CD4-positive, alpha-beta memory T cell (primary cell): ENCODE results near the gene ESPN. TPM values are rescaled to one million over a fixed set of nuclear protein-coding genes. Genes with fewer than 3 reads are reported as not detected.
"Not testable (repeated sequence)": the region's sequence is repeated elsewhere in the genome, so short reads cannot be mapped to it uniquely, and the experiment has no call there.

Experiments used
- CTCF ChIA-PET: fragments of 350-600 bp; sonication (Branson Sonifier 250); formaldehyde crosslinking; loops from one replicate; lab custom pipeline; 2021; ENCODE audit warnings: inconsistent platforms; ENCODE audit not compliant: partially characterized antibody; lab: Charles Lee
- POLR2A ChIA-PET: fragments of 350-600 bp; sonication (Branson Sonifier 250); formaldehyde crosslinking; loops from one replicate; lab custom pipeline; 2021; ENCODE audit not compliant: partially characterized antibody; lab: Charles Lee
- DNase-seq, 5 donors: peaks; one replicate each; pipeline versions ENCODE4 v3.0.0 to v3.0.0-alpha.2; 2020 to 2022; ENCODE audit warnings: mixed read lengths in 1 of 5
- H3K27ac ChIP-seq: one replicate; pipeline ENCODE4 v1.7.0; 2013; ENCODE audit warnings: low read depth, low read length
- H3K27me3 ChIP-seq: 2 replicates; pipeline ENCODE4 v1.7.0; 2013; ENCODE audit warnings: mild to moderate bottlenecking, low read length, moderate library complexity; ENCODE audit not compliant: insufficient read depth
- H3K36me3 ChIP-seq: 2 replicates; pipeline ENCODE4 v1.7.0; 2013; ENCODE audit warnings: mild to moderate bottlenecking, low read length, moderate library complexity; ENCODE audit not compliant: insufficient read depth
- H3K4me1 ChIP-seq: 2 replicates; pipeline ENCODE4 v1.7.0; 2013; ENCODE audit warnings: mild to moderate bottlenecking, low read length, moderate library complexity; ENCODE audit not compliant: insufficient read depth
- H3K4me3 ChIP-seq, 2 donors: one replicate each; pipeline ENCODE4 v1.7.0; 2013; ENCODE audit warnings: low read length in 2 of 2, mild to moderate bottlenecking in 1 of 2
- H3K9me3 ChIP-seq, 2 donors: one replicate each; pipeline ENCODE4 v1.7.0; 2013; ENCODE audit warnings: low read length in 2 of 2, control low read depth in 1 of 2; ENCODE audit not compliant: control insufficient read depth in 1 of 2
- H3K27ac Mint-ChIP-seq, 7 donors: one replicate each; pipeline ENCODE4 v1.8.0; 2020 to 2021; ENCODE audit warnings: mixed read lengths in 7 of 7, mild to moderate bottlenecking in 6 of 7, inconsistent platforms in 3 of 7, moderate library complexity in 3 of 7
- H3K27me3 Mint-ChIP-seq, 2 donors: one replicate each; pipeline ENCODE4 v1.8.0; 2020 to 2021; ENCODE audit warnings: mixed read lengths in 2 of 2
- H3K36me3 Mint-ChIP-seq, 2 donors: one replicate each; pipeline ENCODE4 v1.8.0; 2020 to 2021; ENCODE audit warnings: mixed read lengths in 2 of 2, inconsistent platforms in 1 of 2, mild to moderate bottlenecking in 1 of 2
- H3K4me1 Mint-ChIP-seq, 4 donors: one replicate each; pipeline ENCODE4 v1.8.0; 2020 to 2021; ENCODE audit warnings: mixed read lengths in 4 of 4, mild to moderate bottlenecking in 1 of 4
- H3K4me3 Mint-ChIP-seq, 8 donors: one replicate each; pipeline ENCODE4 v1.8.0; 2020 to 2021; ENCODE audit warnings: mixed read lengths in 8 of 8, mild to moderate bottlenecking in 7 of 8, moderate library complexity in 6 of 8, inconsistent platforms in 3 of 8
- H3K9me3 Mint-ChIP-seq, 8 donors: one replicate each; pipeline ENCODE4 v1.8.0; 2020 to 2021; ENCODE audit warnings: mixed read lengths in 8 of 8, mild to moderate bottlenecking in 5 of 8, inconsistent platforms in 3 of 8, moderate library complexity in 1 of 8
- intact Hi-C: fragments of 100-400 bp; cut with micrococcal nuclease; formaldehyde crosslinking; loops from one replicate; pipeline ENCODE4 v1.15.1; 2023
- polyA plus RNA-seq, 2 donors: library from polyadenylated mRNA; unstranded; fragments of 300-500 nt; fragmentation: Illumina TruSeq; gene quantifications; one replicate each; pipeline ENCODE4 v1.2.3, GENCODE V29; 2021
- total RNA-seq, 2 experiments: library from RNA; stranded (reverse); gene quantifications; one replicate each; pipeline ENCODE4 v1.2.3, GENCODE V29; 2021

ESPN gene
- total and polyA plus RNA-seq, 4 experiments from 2014 or later = 0.48 to 13.5 (median 6.3) TPM

GRCh38 chr1:6491966-6492365 lies 67.4 kb downstream of the ESPN start:
- peak overlapping the region in 6 of 8 donors; percentile 75 to 89 (median 82) for H3K4me3 Mint-ChIP-seq
- Histone ChIP-seq H3K36me3 (no peaks in the 10 kb centered on the region), H3K27me3 (no peaks in the 10 kb centered on the region), H3K4me3 (no peak overlapping the region), H3K27ac (no peak overlapping the region), H3K4me1 (peaks cover 23% of the 10 kb centered on the region), H3K9me3 (no peaks in the 10 kb centered on the region)
- ChIA-PET POLR2A (interaction anchor here (2.1 to 5.6 kb wide), 5 partner anchors 32 to 110 kb away, joined by 8 to 38 read pairs (median 23); partner anchors contain the start of genes KLHL21, NOL9 and TAS1R1), CTCF (interaction anchor here (1.8 to 12.4 kb wide), 7 partner anchors 15 to 156 kb away, joined by 7 to 158 read pairs (median 26); partner anchors contain the start of genes HES2, NOL9 and TAS1R1)
- peak overlapping the region in 6 of 7 donors; percentile 18 to 82 (median 56) for H3K27ac Mint-ChIP-seq
- peaks cover 16 to 57% (median 33%) of the 10 kb centered on the region in 4 donors for H3K4me1 Mint-ChIP-seq
- intact Hi-C loops = no loop called here
- peaks cover 0 to 2% of the 10 kb centered on the region in 2 donors for H3K36me3 Mint-ChIP-seq
- no peak for DNase-seq
- peaks cover 2 to 3% of the 10 kb centered on the region in 2 donors for H3K27me3 Mint-ChIP-seq
- no peaks in the 10 kb centered on the region for H3K9me3 Mint-ChIP-seq

- POLR2A ChIA-PET = interaction anchor here (1.3 to 5.6 kb wide), 4 partner anchors 8 to 110 kb away, joined by 3 to 38 read pairs (median 16); no protein-coding TSS in a partner anchor
Measured at GRCh38 chr1:6493834-6494223, 69.3 kb downstream of the ESPN start.

GRCh38 chr1:6494627-6495026 lies 70.1 kb downstream of the ESPN start:
- peaks cover 19 to 54% (median 35%) of the 10 kb centered on the region in 4 donors for H3K4me1 Mint-ChIP-seq
- intact Hi-C loops = no loop called here
- H3K27ac Mint-ChIP-seq = peak overlapping the region; percentile 6 to 68 (median 24)
- H3K27me3 Mint-ChIP-seq = peaks cover 0 to 1% of the 10 kb centered on the region in 2 donors
- no peak overlapping the region for H3K27ac ChIP-seq
- ChIA-PET POLR2A (interaction anchor here (1.7 to 1.8 kb wide), 2 partner anchors 59 to 109 kb away, joined by 5 read pairs; partner anchors contain the start of gene NOL9), CTCF (interaction anchor here (0.7 to 12.4 kb wide), 4 partner anchors 9 to 153 kb away, joined by 3 to 158 read pairs (median 4); no protein-coding TSS in a partner anchor)
- H3K9me3 Mint-ChIP-seq = no peaks in the 10 kb centered on the region
- no peaks in the 10 kb centered on the region for H3K27me3 ChIP-seq
- no peaks in the 10 kb centered on the region for H3K36me3 ChIP-seq
- no peak overlapping the region for H3K4me3 ChIP-seq
- H3K4me1 ChIP-seq = peaks cover 29% of the 10 kb centered on the region
- H3K4me3 Mint-ChIP-seq = no peak overlapping the region
- DNase-seq = no peak
- no peaks in the 10 kb centered on the region for H3K9me3 ChIP-seq
- peaks cover 0 to 2% of the 10 kb centered on the region in 2 donors for H3K36me3 Mint-ChIP-seq

More at GRCh38 chr1:6493834-6494223, 69.3 kb downstream of the ESPN start:
- H3K9me3 ChIP-seq, H3K36me3 Mint-ChIP-seq, H3K4me3 ChIP-seq, H3K27ac ChIP-seq, intact Hi-C loops, H3K36me3 ChIP-seq, H3K9me3 Mint-ChIP-seq, H3K27me3 Mint-ChIP-seq, H3K27me3 ChIP-seq, DNase-seq, H3K4me3 Mint-ChIP-seq: not testable (repeated sequence)
- peaks cover 29% of the 10 kb centered on the region for H3K4me1 ChIP-seq
- H3K4me1 Mint-ChIP-seq = peaks cover 19 to 54% (median 35%) of the 10 kb centered on the region in 4 donors
- peak overlapping the region in 1 of 7 donors; percentile 50 for H3K27ac Mint-ChIP-seq
- CTCF ChIA-PET = interaction anchor here (0.7 to 12.4 kb wide), 6 partner anchors 53 to 154 kb away, joined by 3 to 158 read pairs (median 4); partner anchors contain the start of genes NOL9 and TAS1R1

- intact Hi-C loops = no loop called here
- CTCF ChIA-PET = interaction anchor here (1.1 to 12.4 kb wide), 4 partner anchors 9 to 152 kb away, joined by 4 to 158 read pairs (median 4); no protein-coding TSS in a partner anchor
- Histone ChIP-seq H3K4me3 (no peak overlapping the region), H3K36me3 (no peaks in the 10 kb centered on the region), H3K9me3 (no peaks in the 10 kb centered on the region), H3K27me3 (no peaks in the 10 kb centered on the region), H3K4me1 (peaks cover 28% of the 10 kb centered on the region), H3K27ac (no peak overlapping the region)
- peak overlapping the region in 1 of 7 donors; percentile 30 for H3K27ac Mint-ChIP-seq
- no peak overlapping the region for H3K4me3 Mint-ChIP-seq
- POLR2A ChIA-PET = interaction anchor here (1.8 kb wide), 1 partner anchor 59 kb away, joined by 5 read pairs; the partner anchor contains the start of gene NOL9
- peaks cover 19 to 50% (median 35%) of the 10 kb centered on the region in 4 donors for H3K4me1 Mint-ChIP-seq
- no peak for DNase-seq
- H3K36me3 Mint-ChIP-seq = peaks cover 0 to 2% of the 10 kb centered on the region in 2 donors
- no peaks in the 10 kb centered on the region for H3K9me3 Mint-ChIP-seq
- peaks cover 0 to 1% of the 10 kb centered on the region in 2 donors for H3K27me3 Mint-ChIP-seq
Measured at GRCh38 chr1:6495041-6495441, 70.5 kb downstream of the ESPN start.

- ChIA-PET CTCF (interaction anchor here (1.1 to 1.6 kb wide), 4 partner anchors 10 to 151 kb away, joined by 3 to 4 read pairs (median 4); no protein-coding TSS in a partner anchor), POLR2A (interaction anchor here (0.8 to 1.8 kb wide), 3 partner anchors 36 to 58 kb away, joined by 3 to 7 read pairs (median 5); partner anchors contain the start of gene NOL9)
- Histone ChIP-seq H3K4me1 (peaks cover 22% of the 10 kb centered on the region), H3K9me3 (no peaks in the 10 kb centered on the region), H3K4me3 (no peak overlapping the region), H3K36me3 (no peaks in the 10 kb centered on the region), H3K27ac (no peak overlapping the region), H3K27me3 (no peaks in the 10 kb centered on the region)
- Mint-ChIP-seq H3K27me3 (peaks cover 0 to 1% of the 10 kb centered on the region in 2 donors), H3K4me3 (peak overlapping the region; percentile 40 to 77 (median 63)), H3K27ac (peak overlapping the region; percentile 8 to 80 (median 72)), H3K9me3 (no peaks in the 10 kb centered on the region), H3K4me1 (peaks cover 19 to 47% (median 35%) of the 10 kb centered on the region in 4 donors), H3K36me3 (peaks cover 0 to 2% of the 10 kb centered on the region in 2 donors)
- DNase-seq = no peak
- intact Hi-C loops = no loop called here
Measured at GRCh38 chr1:6495540-6496364, 71.2 kb downstream of the ESPN start.

GRCh38 chr1:6496365-6496721 lies 71.8 kb downstream of the ESPN start:
- H3K4me1 ChIP-seq = peaks cover 16% of the 10 kb centered on the region
- Mint-ChIP-seq H3K4me1 (peaks cover 17 to 43% (median 32%) of the 10 kb centered on the region in 4 donors), H3K27me3 (peaks cover 0 to 1% of the 10 kb centered on the region in 2 donors), H3K9me3 (no peaks in the 10 kb centered on the region), H3K36me3 (peaks cover 0 to under 1% of the 10 kb centered on the region in 2 donors), H3K4me3 (peak overlapping the region; percentile 40 to 74 (median 62)), H3K27ac (peak overlapping the region; percentile 22 to 77 (median 68))
- intact Hi-C loops = no loop called here
- ChIA-PET POLR2A (interaction anchor here (0.8 to 1.8 kb wide), 3 partner anchors 36 to 58 kb away, joined by 3 to 7 read pairs (median 5); partner anchors contain the start of gene NOL9), CTCF (interaction anchor here (1.2 to 1.5 kb wide), 2 partner anchors 16 to 150 kb away, joined by 3 to 4 read pairs; no protein-coding TSS in a partner anchor)
- no peaks in the 10 kb centered on the region for H3K27me3 ChIP-seq
- H3K4me3 ChIP-seq = no peak overlapping the region
- H3K36me3 ChIP-seq = no peaks in the 10 kb centered on the region
- no peaks in the 10 kb centered on the region for H3K9me3 ChIP-seq
- DNase-seq = no peak
- H3K27ac ChIP-seq = no peak overlapping the region
